Embryonic facial prominence (tissue), 1 donor: ENCODE measurements around the gene SLC4A2.
A peak's percentile ranks its signal among the peaks of the same experiment; 100 is the strongest.
"Not testable (repeated sequence)": the region's sequence is repeated elsewhere in the genome, so short reads cannot be mapped to it uniquely, and the experiment has no call there.

Source experiments
- DNase-seq: peaks from one replicate; pipeline ENCODE4 v3.0.0-alpha.2; 2016; ENCODE audit errors: extremely low spot score

Gene SLC4A2, protein sequence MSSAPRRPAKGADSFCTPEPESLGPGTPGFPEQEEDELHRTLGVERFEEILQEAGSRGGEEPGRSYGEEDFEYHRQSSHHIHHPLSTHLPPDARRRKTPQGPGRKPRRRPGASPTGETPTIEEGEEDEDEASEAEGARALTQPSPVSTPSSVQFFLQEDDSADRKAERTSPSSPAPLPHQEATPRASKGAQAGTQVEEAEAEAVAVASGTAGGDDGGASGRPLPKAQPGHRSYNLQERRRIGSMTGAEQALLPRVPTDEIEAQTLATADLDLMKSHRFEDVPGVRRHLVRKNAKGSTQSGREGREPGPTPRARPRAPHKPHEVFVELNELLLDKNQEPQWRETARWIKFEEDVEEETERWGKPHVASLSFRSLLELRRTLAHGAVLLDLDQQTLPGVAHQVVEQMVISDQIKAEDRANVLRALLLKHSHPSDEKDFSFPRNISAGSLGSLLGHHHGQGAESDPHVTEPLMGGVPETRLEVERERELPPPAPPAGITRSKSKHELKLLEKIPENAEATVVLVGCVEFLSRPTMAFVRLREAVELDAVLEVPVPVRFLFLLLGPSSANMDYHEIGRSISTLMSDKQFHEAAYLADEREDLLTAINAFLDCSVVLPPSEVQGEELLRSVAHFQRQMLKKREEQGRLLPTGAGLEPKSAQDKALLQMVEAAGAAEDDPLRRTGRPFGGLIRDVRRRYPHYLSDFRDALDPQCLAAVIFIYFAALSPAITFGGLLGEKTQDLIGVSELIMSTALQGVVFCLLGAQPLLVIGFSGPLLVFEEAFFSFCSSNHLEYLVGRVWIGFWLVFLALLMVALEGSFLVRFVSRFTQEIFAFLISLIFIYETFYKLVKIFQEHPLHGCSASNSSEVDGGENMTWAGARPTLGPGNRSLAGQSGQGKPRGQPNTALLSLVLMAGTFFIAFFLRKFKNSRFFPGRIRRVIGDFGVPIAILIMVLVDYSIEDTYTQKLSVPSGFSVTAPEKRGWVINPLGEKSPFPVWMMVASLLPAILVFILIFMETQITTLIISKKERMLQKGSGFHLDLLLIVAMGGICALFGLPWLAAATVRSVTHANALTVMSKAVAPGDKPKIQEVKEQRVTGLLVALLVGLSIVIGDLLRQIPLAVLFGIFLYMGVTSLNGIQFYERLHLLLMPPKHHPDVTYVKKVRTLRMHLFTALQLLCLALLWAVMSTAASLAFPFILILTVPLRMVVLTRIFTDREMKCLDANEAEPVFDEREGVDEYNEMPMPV

DNA sequence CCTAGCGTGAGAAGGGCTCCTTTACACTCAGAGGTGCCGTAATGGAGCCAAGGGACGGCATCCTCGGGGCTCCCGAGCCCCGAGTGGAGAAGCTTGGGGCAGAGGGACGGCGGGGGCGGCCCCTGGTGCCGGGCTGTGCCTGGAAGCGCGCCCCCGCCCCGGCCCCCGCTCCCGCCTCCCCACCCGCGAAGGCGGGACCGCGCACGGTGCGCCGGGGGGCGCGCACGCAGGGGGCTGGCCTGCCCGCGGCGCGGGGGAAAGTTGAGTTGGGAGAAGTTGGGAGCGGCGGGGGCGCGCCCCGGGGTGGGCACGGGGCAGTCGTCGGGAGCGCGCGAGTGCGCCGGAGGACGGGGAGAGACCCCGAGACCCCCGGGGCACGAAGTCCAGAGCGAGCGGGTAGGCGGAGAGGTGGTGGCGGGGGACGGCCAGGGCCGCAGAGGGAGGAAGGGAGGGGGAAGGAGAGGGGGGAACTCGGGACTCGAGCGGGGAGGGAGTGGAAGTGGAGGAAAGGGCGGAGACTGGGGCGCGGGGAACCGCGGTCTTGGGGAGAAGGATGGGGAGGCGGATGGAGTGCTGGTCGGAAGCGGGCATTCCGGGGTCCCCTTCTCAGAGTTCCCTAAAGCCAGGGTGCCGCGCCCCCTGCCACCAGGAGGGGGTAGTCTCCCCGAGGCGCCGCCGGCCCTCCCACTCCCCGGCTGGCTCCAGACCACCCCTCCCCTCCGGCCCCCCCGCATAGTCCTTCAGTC, at the start of gene SLC4A2:
TSS of gene SLC4A2 (plus strand) at position 223 of the 746 bp plus-strand sequence. CDS start 2,399 bp downstream, outside the sequence.
- peak; percentile 27 for DNase-seq

DNA sequence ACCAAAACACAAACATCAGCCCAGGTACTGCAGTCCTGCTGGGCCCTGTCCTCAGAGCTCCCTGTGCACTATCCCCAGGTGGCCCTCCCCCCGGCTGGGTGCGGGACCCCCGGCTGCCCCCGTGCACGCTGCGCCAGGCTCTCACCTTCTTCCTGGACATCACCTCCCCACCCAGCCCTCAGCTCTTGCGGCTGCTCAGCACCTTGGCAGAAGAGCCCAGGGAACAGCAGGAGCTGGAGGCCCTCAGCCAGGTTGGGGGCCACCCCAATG, 49.4 kb upstream of the SLC4A2 start:
- no peak for DNase-seq

DNA sequence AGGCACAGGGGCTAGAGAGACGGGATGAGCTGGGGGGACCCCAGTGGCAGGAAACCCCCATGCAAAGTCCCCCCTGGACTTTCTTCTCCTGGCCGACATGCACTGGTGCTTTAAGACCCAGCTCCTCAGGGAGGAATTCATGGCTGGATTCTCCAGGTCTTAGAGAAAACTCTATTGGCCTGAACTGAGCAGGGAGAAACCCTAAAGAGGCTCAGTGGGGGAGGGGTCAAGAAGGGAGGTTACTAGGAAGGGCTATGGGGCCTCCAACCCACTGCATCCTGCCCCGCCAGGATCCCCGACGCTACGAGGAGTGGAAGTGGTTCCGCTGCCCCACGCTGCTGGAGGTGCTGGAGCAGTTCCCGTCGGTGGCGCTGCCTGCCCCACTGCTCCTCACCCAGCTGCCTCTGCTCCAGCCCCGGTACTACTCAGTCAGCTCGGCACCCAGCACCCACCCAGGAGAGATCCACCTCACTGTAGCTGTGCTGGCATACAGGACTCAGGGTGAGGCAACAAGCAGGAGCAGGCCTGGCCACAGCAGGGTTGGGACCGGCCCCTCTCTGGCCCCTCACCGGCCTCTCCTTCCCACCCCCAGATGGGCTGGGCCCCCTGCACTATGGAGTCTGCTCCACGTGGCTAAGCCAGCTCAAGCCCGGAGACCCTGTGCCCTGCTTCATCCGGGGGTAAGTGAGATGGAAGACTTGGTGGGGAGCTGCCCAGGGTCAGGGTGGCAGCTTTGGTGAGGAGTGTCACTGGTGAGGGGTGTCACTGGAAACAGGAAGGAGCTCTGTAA, 48.9 kb upstream of the SLC4A2 start:
- no peak for DNase-seq

DNA sequence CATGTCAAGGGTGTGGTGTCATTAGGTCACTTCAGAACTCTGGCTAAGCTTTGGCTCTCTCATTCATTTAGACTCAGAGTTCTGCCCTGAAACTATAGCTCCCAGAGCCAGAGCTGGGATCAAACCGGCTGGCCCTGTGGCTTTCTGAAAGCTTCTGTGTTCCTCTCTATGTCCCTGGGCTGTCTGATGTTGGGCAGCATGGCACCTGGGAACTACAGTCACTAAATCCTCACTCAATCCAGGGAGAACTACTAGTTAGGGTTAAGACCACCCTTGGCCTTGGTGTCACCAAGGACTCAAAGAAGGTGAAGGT, 48.3 kb upstream of the SLC4A2 start:
- no peak for DNase-seq

DNA sequence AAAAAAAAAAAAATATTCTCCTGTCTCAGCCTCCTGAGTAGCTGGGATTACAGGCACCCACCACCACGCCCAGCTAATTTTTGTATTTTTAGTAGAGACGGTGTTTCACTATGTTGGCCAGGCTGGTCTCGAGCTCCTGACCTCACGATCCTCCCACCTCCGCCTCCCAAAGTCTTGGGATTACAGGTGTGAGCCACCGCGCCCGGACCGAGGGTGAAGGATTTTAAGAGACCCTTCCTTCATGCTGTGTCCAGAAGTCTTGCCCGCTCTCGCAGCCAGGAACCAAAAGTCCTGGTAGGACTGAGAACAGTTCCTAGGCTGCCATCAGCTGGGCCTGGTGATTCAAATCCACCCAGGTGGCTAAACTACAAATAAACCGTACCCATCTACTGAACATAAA, 47.8 kb upstream of the SLC4A2 start:
- not testable (repeated sequence) for DNase-seq

DNA sequence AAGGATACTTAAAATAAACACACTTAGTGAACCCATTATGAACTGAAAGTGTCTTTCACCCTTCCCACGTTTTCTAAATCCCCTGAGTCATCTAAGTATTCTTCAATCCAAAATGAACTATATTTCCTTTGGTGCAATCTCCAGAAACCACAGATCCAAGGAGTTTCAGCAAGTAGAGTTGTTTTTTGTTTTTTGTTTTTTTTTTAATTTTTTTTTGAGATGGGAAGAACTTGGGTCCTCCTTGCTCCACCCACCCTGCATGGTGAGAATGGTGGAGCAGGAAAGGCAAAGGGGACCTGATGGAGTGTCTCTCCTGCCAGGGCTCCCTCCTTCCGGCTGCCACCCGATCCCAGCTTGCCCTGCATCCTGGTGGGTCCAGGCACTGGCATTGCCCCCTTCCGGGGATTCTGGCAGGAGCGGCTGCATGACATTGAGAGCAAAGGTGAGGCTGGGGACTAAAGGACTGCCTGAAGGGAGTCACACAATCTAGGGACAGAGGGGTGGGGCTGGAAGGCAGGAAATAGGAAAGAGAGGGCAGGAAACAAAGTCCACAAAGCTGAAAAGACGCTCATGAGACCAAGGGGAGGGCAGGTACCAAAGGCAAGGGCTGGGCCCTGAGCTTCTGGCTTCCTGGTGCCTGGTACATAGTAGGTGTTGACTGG, 47.2 kb upstream of the SLC4A2 start:
- DNase-seq: no peak

DNA sequence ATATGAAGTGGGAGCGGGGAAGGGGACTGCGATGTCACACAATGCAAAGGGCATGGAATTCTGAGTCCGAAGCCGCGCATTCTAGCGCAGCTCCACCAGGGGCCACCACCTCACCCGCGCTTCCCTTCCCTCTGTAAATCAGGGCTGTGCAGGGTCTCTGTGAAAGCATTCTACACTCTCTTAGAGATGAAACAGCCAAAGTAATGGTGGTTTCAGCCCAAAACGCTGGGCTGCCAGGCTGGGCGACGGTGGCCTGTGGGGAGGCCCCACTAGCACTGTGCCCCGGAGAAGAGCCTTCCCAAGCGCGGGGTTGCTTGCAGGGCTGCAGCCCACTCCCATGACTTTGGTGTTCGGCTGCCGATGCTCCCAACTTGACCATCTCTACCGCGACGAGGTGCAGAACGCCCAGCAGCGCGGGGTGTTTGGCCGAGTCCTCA, 46.5 kb upstream of the SLC4A2 start:
- DNase-seq: no peak

DNA sequence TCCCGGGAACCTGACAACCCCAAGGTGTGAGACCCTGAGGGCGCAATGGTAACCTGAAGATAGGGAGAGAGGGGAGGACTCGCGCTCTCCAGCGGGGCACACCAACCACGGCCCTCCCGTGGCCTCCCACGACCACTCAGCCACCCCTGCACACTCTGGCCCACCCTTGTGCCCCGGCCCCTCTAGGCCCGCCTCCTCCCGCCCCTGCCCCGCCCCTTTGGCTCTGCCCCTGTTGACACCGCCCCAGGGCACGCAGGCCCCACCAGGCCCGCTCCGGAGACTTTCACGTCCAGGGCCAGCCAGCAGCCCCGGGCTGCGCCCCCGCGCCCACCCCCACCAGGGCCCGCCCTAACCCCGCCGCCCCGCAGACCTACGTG, 46.0 kb upstream of the SLC4A2 start:
- DNase-seq: no peak

DNA sequence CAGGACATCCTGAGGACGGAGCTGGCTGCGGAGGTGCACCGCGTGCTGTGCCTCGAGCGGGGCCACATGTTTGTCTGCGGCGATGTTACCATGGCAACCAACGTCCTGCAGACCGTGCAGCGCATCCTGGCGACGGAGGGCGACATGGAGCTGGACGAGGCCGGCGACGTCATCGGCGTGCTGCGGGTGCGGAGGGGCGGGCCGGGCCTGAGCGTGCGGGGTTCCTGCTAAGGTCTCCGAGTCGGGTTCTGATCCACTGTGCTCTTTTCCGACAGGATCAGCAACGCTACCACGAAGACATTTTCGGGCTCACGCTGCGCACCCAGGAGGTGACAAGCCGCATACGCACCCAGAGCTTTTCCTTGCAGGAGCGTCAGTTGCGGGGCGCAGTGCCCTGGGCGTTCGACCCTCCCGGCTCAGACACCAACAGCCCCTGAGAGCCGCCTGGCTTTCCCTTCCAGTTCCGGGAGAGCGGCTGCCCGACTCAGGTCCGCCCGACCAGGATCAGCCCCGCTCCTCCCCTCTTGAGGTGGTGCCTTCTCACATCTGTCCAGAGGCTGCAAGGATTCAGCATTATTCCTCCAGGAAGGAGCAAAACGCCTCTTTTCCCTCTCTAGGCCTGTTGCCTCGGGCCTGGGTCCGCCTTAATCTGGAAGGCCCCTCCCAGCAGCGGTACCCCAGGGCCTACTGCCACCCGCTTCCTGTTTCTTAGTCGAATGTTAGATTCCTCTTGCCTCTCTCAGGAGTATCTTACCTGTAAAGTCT, 45.5 kb upstream of the SLC4A2 start:
- peak; percentile 81 for DNase-seq

DNA sequence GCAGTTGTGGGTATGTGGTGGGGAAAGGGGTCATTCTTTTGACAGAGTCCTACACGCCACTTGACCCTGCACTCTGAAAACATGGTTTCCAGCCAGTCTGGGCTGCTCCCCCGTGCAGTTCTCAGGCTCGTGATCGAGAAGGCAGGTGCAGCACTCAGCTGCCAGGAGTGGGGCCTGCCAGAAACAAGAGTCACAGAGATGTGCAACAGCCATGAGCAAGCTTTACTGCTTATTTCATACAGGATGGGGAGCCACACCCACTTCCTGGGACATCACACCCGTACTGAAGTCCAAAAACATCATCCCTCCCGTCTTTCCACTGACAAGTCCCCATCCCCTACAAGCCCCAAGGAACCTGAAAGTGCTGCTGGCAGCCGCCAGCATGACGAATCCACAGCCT, 44.4 kb upstream of the SLC4A2 start:
- no peak for DNase-seq

DNA sequence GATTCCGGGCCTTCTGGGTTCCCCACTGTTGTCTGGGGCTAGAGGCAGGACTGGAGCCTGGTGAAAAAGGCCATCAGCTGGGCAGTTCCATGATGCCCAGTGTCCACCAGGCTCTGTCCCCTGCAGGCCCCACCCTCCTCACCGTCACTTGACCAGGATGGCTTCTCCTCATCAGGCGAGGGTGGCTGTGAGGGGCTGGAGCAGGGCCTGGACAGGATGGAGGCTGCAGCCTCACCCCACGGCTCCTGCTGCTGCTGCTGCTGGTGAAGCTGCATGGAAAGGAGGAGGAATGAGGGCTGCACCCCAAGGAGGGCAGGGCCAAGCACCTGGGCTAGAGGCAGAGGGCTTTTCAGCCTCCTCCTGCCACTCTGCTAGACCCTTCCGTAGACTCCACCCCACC, 43.4 kb upstream of the SLC4A2 start:
- DNase-seq: no peak

DNA sequence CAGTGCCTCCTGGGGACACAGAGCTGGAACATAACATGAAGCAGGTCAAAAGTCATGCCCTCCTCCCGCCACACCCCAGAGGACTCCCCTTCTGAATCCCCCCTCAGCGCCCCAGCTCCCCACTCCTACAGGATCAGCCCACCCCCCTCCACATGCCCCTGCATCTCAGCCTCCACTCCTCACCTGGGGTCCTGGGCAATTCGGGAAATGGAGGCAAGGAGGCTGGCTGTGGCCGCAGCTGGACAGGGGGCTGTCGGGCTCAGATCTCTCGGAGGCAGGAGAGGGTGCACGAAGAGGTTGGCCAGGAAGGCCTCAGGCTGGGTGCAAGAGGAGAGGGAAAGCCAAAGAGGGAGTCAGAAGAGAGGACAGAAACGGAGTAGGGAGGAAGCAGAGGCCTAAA, 42.9 kb upstream of the SLC4A2 start:
- DNase-seq: no peak

DNA sequence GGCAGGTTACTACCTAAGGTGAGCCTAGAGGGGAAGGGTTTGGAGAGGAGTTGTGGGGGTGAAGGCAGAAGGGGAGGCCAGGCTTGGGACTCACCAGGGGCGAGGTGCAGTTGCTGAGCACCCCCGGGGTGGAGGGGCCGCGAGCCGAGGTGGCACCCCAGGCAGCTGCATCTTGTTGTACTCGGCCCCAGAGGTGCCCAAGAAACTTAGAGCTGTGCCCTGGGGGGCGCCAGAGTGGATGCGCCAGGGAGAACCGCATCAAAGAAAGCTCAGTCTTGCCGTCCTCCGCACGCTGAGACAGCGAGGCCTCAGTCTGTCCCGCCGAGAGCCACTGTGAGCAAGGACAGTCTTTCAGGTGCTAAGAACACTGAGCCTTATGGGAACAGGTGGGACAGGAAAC, 42.4 kb upstream of the SLC4A2 start:
- no peak for DNase-seq

DNA sequence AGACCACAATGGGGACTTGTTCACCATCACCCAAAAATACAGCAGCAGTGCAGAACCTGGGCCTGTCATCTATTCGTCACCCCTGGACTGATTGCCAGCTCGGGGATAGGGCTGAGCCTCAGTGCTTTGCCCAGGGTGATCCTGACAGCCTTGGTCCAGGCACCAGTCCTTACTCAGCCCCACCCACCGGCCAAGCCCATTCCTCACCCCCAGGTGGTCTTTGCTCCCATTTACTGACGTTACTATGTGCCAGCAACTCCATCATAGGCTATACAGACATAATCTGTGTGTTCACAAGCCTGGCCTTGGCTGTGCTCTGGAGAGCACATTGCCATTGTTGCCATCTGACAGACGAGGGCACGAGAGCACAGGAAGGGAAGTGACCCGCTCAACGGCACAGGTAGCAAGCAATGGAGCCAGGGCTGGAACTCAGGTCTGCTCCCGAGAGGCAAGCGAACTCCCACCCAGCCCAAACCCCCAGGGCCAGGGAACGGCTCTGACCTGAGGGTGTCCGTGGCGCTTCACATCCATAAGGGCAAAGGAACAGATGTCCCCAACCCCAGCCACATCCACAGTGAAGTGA, 41.9 kb upstream of the SLC4A2 start:
- no peak for DNase-seq

DNA sequence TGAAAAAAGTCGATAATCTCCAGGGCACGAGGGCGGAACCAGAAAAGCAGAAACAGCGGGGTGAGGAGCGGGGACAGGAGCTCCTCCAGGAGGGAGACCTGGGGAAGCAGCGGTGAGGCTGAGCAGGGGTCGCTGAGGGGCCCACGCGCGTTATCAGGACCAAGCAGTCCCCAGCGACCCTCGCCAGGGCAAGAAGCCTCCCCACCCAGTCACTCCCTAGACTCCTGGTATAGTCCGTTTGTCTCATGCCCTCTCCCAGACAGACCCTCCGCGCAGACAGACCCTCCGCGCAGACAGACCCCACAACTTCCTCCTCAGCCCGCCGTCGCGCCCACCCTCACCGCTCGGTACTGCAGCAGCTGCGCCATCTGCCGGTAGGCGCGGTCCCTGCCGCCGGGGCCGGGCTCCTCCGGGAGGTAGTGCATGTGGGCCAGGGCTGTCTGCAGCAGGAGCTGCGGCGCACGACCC, 41.4 kb upstream of the SLC4A2 start:
- peak; percentile 64 for DNase-seq

DNA sequence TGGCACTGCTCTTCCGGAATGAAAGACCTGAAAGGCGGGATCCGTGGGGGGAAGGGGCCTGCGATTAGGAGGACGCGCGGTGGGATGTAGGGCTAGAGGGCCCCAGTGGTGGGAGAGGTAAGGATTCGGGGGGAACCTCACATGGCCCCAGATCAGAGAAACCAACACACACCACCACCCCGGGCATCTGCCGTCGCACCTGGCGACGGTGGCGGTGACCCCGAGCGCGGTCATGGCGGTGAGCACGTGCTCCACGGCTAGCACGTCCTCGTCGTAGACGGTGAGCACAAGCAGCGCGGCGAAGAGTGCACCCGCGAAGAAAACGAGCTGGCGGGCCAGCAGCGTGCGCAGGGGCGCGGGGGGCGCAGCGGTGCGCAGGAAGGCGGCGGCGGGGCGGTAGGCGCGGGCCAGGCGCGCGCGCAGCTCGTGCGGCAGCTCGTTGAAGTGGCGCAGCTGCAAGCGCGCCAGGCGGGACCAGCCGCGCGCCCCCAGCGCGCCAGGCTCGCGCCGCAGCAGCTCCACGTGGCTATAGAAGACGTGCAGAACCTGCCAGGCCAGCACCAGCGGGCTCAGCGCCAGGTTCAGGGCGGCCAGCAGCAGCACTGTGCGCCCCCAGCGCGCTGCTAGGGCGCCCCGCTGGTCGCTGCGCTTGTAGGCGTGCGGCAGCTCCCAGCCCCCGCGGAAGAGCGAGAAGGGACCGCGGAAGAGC, 40.8 kb upstream of the SLC4A2 start:
- DNase-seq: no peak

DNA sequence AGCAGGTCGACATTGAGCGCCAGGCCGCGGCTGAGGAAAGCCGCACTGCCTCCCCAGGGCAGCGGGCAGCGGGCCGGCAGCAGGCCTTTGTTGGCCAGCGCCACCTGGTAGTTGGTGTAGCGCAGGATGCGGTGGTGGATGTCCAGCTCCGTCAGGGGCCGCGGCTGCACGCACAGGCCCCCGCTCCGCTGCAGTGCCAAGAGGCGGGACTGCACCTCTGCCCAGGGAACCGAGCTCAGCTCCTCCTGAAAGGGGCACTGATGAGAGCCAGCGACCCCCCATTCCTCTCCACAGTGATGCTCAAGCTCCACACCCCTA, 40.3 kb upstream of the SLC4A2 start:
- DNase-seq: no peak

DNA sequence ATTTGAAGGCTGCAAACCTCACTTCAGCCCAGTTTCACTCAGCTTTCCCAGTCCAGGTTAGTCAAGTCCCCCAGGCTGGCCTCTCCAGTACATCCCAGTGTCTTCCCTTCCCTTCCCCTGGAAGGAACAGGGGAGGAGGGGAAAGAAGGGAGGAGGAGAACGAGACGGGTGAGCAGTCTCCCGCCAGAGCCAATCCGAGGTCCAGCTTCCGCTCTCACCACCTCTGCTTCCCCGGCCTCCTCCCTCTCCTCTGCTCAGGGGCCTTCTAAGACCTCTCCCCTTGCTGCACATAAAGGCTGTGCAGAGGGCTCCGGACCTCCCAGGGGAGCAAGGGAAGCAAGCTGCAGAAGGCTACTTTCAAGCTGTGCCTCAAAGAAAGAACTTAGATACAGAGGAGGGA, 39.2 kb upstream of the SLC4A2 start:
- DNase-seq: no peak

DNA sequence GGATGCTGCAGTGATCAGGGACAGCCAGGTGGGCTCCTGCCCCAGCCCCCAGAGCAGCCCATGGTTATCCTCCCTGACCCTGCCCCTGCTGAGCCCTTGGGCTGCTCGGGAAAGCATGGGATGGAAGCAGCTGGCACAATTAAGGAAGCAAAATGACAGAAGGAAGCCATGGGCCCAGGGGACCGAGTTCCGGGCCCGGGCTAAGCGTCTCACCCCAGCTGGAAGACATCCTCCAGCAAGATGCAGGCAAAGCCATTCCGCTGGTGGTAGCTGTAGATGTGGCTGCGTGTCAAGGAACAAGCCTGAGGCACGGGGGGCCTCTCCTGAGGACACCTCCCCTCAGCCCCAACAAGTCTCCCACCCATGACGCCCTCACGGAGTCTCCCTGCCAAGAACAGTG, 36.2 kb upstream of the SLC4A2 start:
- DNase-seq: no peak
